LNCaP clone FGC (cell line): Measurements from ENCODE around the gene DUSP11.
"Not testable (repeated sequence)": the region's sequence is repeated elsewhere in the genome, so short reads cannot be mapped to it uniquely, and the experiment has no call there.

Source experiments
- DNase-seq: peaks from one replicate; pipeline ENCODE4 v3.0.0-alpha.2; 2011; ENCODE audit warnings: low read depth
- H3K4me3 ChIP-seq: 2 replicates; pipeline ENCODE4 v1.5.1; 2011; ENCODE audit warnings: mild to moderate bottlenecking, low read depth, low read length, control low read depth
- CTCF ChIP-seq: IDR thresholded peaks from 2 replicates; pipeline ENCODE4 v1.5.1; 2012; ENCODE audit warnings: mild to moderate bottlenecking; ENCODE audit not compliant: control insufficient read depth, insufficient read depth; ENCODE audit errors: extremely low read depth

The DUSP11 gene

DNA sequence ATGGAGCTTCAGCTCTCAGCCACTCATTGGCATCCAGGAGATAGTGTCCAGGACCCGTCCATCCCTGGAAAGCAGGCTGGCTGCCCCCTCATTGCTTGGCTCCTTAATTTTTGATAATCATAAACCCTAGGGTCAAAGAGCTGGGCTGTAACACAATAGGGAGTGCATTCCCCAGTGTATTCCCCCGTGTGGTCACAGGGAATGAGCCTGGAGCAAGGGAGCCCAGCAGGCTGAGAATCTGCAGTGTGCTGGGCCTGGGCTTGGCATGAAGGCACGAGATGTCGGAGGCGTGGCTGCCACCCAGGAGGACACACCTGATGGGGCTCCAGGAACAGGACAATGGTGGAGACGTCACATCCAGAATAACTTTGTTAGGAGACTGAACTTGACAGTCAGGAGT is 61.5 kb downstream of the DUSP11 start:
- TF ChIP-seq CTCF: no peak
- H3K4me3 ChIP-seq: no peak overlapping the region
- no peak for DNase-seq

- DNase-seq: not testable (repeated sequence)
These were observed 62.2 kb downstream of the DUSP11 start for GRCh38 chr2:73717695-73718094.

DNA sequence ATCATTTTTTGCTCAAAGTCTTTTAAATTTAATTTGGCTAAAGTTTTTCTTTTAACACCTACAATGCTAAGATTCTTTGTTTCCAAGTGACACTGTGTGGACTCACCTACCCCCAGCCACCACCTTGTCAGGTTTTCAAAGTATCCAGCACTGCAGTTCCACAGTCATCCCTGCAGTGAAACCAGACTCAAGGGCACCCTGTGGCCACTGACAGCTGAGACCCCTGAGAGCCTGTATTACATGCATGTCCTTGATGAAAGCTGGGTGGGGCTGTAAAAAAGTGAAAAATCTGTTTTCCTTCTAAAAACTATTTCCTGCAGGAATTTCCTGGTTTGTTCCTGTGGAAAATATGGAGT is 62.7 kb downstream of the DUSP11 start:
- no peak overlapping the region for H3K4me3 ChIP-seq
- no peak for TF ChIP-seq CTCF
- no peak for DNase-seq

More at GRCh38 chr2:73717695-73718094, 62.2 kb downstream of the DUSP11 start:
- not testable (repeated sequence) for H3K4me3 ChIP-seq

DNA sequence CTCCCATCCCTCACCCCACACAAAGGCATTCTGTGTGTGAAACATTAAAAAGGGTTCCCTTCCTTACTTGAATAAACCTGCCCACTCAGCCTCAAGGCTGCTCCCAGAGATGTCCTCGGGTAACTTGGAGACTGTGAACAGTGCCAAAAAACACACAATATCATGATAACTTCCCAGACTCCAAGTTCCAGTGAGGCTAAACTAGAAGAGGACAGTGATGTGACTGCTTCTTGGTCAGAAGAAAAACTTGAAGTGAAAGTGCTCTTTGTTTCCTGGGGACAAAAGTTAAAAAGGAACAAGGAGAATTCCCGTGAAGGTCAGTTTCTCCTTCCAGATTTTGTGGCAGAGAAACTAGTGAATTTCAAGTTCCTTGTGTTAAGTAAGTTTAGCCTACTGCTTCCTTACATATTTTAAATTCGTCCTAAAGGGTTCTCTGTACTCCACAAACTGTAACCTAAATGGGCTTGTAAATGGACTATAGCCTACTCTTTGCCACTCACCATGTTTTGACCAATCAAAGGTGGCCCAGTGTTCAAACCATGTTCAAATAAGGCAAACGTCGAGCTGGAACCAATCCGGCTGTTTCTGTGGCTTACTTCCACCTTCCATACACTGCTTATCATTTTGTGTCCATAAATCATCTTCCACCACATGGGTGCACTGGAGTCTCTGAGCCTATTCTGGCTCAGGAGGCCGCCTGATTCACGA is 63.2 kb downstream of the DUSP11 start:
- H3K4me3 ChIP-seq: no peak overlapping the region
- TF ChIP-seq CTCF: no peak

DNA sequence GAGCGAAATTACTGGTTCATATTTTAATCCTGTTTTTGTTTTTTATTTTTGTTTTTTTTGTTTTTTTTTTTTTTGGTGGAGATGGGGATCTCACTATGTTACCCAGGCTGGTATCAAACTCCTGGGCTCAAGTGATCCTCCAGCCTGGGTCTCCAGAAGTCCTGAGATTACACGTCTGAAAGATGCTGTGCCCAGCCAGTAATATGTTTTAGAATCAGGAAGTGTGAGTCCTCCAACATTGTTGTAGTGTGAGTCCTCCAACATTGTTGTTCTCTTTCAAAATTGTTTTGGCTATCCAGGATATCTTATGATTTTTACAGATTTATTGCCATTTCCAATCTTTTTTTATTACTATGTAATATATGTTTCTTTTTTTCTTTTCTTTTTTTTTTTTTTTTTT is 65.8 kb downstream of the DUSP11 start:
- DNase-seq: no peak
- TF ChIP-seq CTCF: no peak
- no peak overlapping the region for H3K4me3 ChIP-seq

More for the DNA sequence above, 63.2 kb downstream of the DUSP11 start:
- no peak for DNase-seq
